Liver (tissue), 9 donors: Measurements from ENCODE around the gene CELA3B. TPM values are rescaled to one million over a fixed set of nuclear protein-coding genes. Genes with fewer than 3 reads are reported as not detected.
"Not testable (repeated sequence)": the region's sequence is repeated elsewhere in the genome, so short reads cannot be mapped to it uniquely, and the experiment has no call there.

Source experiments
- DNase-seq: peaks from one replicate; pipeline ENCODE4 v3.0.0-alpha.2; 2017; ENCODE audit warnings: low spot score
- H3K27ac ChIP-seq, 2 donors: one replicate each; pipeline ENCODE4 v1.7.0; 2013; ENCODE audit warnings: inconsistent platforms in 2 of 2, low read length in 2 of 2, control low read depth in 1 of 2, low read depth in 1 of 2, mild to moderate bottlenecking in 1 of 2
- H3K27me3 ChIP-seq, 4 donors: one replicate each; pipeline versions ENCODE4 v1.6.1 to v1.7.0; 2013; ENCODE audit warnings: low read length in 3 of 4, inconsistent platforms in 1 of 4, mild to moderate bottlenecking in 1 of 4, moderate library complexity in 1 of 4; ENCODE audit not compliant: control insufficient read depth in 4 of 4, insufficient read depth in 4 of 4
- H3K36me3 ChIP-seq, 4 donors: one replicate each; pipeline versions ENCODE4 v1.6.1 to v1.7.0; 2013; ENCODE audit warnings: low read length in 3 of 4, mild to moderate bottlenecking in 3 of 4, low read depth in 1 of 4, moderate library complexity in 1 of 4; ENCODE audit not compliant: control insufficient read depth in 4 of 4, insufficient read depth in 3 of 4
- H3K4me1 ChIP-seq, 4 donors: one replicate each; pipeline versions ENCODE4 v1.6.1 to v1.7.0; 2013; ENCODE audit warnings: low read length in 3 of 4, mild to moderate bottlenecking in 3 of 4, moderate library complexity in 1 of 4; ENCODE audit not compliant: control insufficient read depth in 4 of 4, insufficient read depth in 4 of 4
- H3K4me3 ChIP-seq, 3 donors: one replicate each; pipeline versions ENCODE4 v1.6.1 to v1.7.0; 2013; ENCODE audit warnings: low read length in 3 of 3, control low read depth in 1 of 3, low read depth in 1 of 3, mild to moderate bottlenecking in 1 of 3
- H3K9ac ChIP-seq, 2 donors: one replicate each; pipeline ENCODE4 v1.7.0; 2013; ENCODE audit warnings: low read length in 2 of 2, mild to moderate bottlenecking in 2 of 2, moderate library complexity in 2 of 2, control low read depth in 1 of 2, low read depth in 1 of 2
- H3K9me3 ChIP-seq, 4 donors: one replicate each; pipeline versions ENCODE4 v1.6.1 to v1.7.0; 2013; ENCODE audit warnings: low read length in 3 of 4; ENCODE audit not compliant: control insufficient read depth in 4 of 4
- CTCF ChIP-seq: fragments of 150-350 bp; IDR thresholded peaks from 2 replicates; pipeline ENCODE4 v1.5.1; 2017; ENCODE audit warnings: improper control_type of control experiment, low read depth, low read length; ENCODE audit not compliant: missing input control
- FOXA1 ChIP-seq: IDR thresholded peaks from 2 replicates; pipeline ENCODE4 v1.6.1; 2016; ENCODE audit warnings: antibody characterized with exemption
- GABPA ChIP-seq, 2 donors: IDR thresholded peaks in 1 of 2; conservative IDR thresholded peaks in 1 of 2; 2 replicates each; pipeline ENCODE4 v1.6.1; 2016; ENCODE audit warnings: antibody characterized with exemption in 2 of 2, mild to moderate bottlenecking in 1 of 2, moderate library complexity in 1 of 2
- NR2F2 ChIP-seq: IDR thresholded peaks from 2 replicates; pipeline ENCODE4 v1.6.1; 2016; ENCODE audit warnings: antibody characterized with exemption
- RAD21 ChIP-seq, 2 donors: IDR thresholded peaks; 2 replicates each; pipeline ENCODE4 v1.6.1; 2016; ENCODE audit warnings: antibody characterized with exemption in 2 of 2, mild to moderate bottlenecking in 2 of 2
- REST ChIP-seq: IDR thresholded peaks from 2 replicates; pipeline ENCODE4 v1.6.1; 2016; ENCODE audit warnings: antibody characterized with exemption, mild to moderate bottlenecking
- SP1 ChIP-seq: IDR thresholded peaks from 2 replicates; pipeline ENCODE4 v1.6.1; 2018; ENCODE audit warnings: antibody characterized with exemption, mild to moderate bottlenecking
- TAF1 ChIP-seq: conservative IDR thresholded peaks from 2 replicates; pipeline ENCODE4 v1.6.1; 2016; ENCODE audit warnings: antibody characterized with exemption, mild to moderate bottlenecking
- YY1 ChIP-seq: IDR thresholded peaks from 2 replicates; pipeline ENCODE4 v1.6.1; 2016; ENCODE audit warnings: antibody characterized with exemption, mild to moderate bottlenecking
- ZBTB33 ChIP-seq: IDR thresholded peaks from 2 replicates; pipeline ENCODE4 v1.6.1; 2016; ENCODE audit warnings: antibody characterized with exemption
- WGBS: extraction: QIAGEN DNeasy Blood & Tissue Kit; methylation state at CpG from one replicate; pipeline ENCODE4 v1.1.7; 2013; 5-methylcytosine and 5-hydroxymethylcytosine counted together
- polyA plus RNA-seq, 2 donors: library from polyadenylated mRNA; stranded (reverse) in 1 of 2; unstranded in 1 of 2; fragments of 200-250 nt in 1 of 2; fragments of >200 nt in 1 of 2; fragmentation: Nextera tagmentation in 1 of 2; extraction: Ambion mirVana in 1 of 2; gene quantifications; one replicate each; pipeline versions ENCODE4 v1.2.1 to v1.2.3, GENCODE V29; 2013 to 2015
- total RNA-seq, 2 donors: library from RNA; depleted of rRNA; stranded (reverse); fragments of >200 nt; gene quantifications; one replicate each; pipeline ENCODE4 v1.2.3, GENCODE V29; 2014
- donor health status: healthy.
- donor health status: healthy.
- donor health status: healthy.
- donor health status: healthy.
- donor health status: healthy.

CELA3B gene
- total RNA-seq (not detected), polyA plus RNA-seq (not detected)

- H3K27me3 ChIP-seq, DNase-seq, H3K36me3 ChIP-seq, H3K9me3 ChIP-seq, H3K4me3 ChIP-seq, H3K4me1 ChIP-seq, H3K27ac ChIP-seq, H3K9ac ChIP-seq: not testable (repeated sequence)
- 93% methylated on average over 9 of the region's 9 CpGs for WGBS
Observed at GRCh38 chr1:21976703-21977239, at the start of gene CELA3B. Gene CELA3B (plus strand): TSS chr1:21977022. CDS start chr1:21977040, 18 bp downstream.

- Histone ChIP-seq H3K9me3 (no peaks in the 10 kb centered on the region), H3K4me1 (peaks cover 0 to 12% (median 0%) of the 10 kb centered on the region in 4 donors), H3K36me3 (no peaks in the 10 kb centered on the region), H3K9ac (no peak overlapping the region), H3K27ac (no peak overlapping the region), H3K27me3 (no peaks in the 10 kb centered on the region), H3K4me3 (no peak overlapping the region)
- no peak for DNase-seq
- WGBS, result 70% methylated on average over 12 of the region's 12 CpGs
- no peak for TF ChIP-seq NR2F2
- no peak for TF ChIP-seq ZBTB33
- no peak for TF ChIP-seq TAF1
- TF ChIP-seq FOXA1, result no peak
Observed at GRCh38 chr1:21927533-21928237, 49.1 kb upstream of the CELA3B start.

GRCh38 chr1:21930080-21930571 is 46.7 kb upstream of the CELA3B start:
- no peak overlapping the region for H3K9ac ChIP-seq
- no peak overlapping the region for H3K27ac ChIP-seq
- DNase-seq, result no peak
- H3K4me3 ChIP-seq, result no peak overlapping the region
- no peaks in the 10 kb centered on the region for H3K36me3 ChIP-seq
- H3K27me3 ChIP-seq, result no peaks in the 10 kb centered on the region
- 74% methylated on average over 8 of the region's 8 CpGs for WGBS
- TF ChIP-seq GABPA (IDR thresholded peaks at IDR 0.05 in 1 of 2, conservative IDR thresholded peaks at IDR 0.05 in 1 of 2) (no peak), NR2F2 (peak; percentile 47)
- H3K9me3 ChIP-seq, result no peaks in the 10 kb centered on the region
- peaks cover 0 to 12% (median 0%) of the 10 kb centered on the region in 4 donors for H3K4me1 ChIP-seq

- H3K4me3 ChIP-seq, result no peak overlapping the region
- peak overlapping the region; percentile 36 to 44 for H3K27ac ChIP-seq
- peaks cover 0 to 12% (median 2%) of the 10 kb centered on the region in 4 donors for H3K4me1 ChIP-seq
- H3K36me3 ChIP-seq, result no peaks in the 10 kb centered on the region
- H3K9me3 ChIP-seq, result no peaks in the 10 kb centered on the region
- TF ChIP-seq SP1, result no peak
- TF ChIP-seq RAD21 (IDR thresholded peaks at IDR 0.05), result no peak
- TF ChIP-seq REST, result no peak
- TF ChIP-seq YY1, result no peak
- no peak for TF ChIP-seq CTCF
- H3K9ac ChIP-seq, result no peak overlapping the region
- H3K27me3 ChIP-seq, result no peaks in the 10 kb centered on the region
- DNase-seq, result no peak
- WGBS, result 93% methylated on average over 6 of the region's 6 CpGs
Observed at GRCh38 chr1:21930629-21931170, 46.1 kb upstream of the CELA3B start.
